Nucleus accumbens (tissue), 56 donors: Measurements from ENCODE around the gene TIMM17A.
"Not testable (repeated sequence)": the region's sequence is repeated elsewhere in the genome, so short reads cannot be mapped to it uniquely, and the experiment has no call there.

Experiments used
- DNase-seq, 56 donors: peaks; one replicate each; lab custom pipeline; 2025; lab: John Stamatoyannopoulos, UW

Gene TIMM17A

DNA sequence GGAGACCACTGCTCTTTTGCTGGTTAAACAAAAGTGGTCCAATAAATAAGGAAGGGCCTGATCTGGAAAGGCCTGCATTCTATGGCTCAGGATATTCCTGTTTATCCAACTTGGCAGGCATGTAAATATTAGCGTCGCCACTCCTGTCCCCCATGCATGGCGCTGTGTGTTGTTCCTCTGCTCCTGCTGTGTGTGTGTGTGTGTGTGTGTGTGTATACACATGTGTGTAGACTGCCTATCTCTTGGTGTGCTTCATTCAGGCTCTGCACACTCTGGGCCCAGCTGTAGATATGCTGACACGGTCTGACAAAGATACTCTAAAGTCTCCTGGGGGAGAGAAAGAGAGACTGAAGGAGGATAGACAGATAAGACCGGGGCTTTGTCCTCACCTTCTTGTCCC lies 15.7 kb upstream of the TIMM17A start:
- no peak for DNase-seq

DNA sequence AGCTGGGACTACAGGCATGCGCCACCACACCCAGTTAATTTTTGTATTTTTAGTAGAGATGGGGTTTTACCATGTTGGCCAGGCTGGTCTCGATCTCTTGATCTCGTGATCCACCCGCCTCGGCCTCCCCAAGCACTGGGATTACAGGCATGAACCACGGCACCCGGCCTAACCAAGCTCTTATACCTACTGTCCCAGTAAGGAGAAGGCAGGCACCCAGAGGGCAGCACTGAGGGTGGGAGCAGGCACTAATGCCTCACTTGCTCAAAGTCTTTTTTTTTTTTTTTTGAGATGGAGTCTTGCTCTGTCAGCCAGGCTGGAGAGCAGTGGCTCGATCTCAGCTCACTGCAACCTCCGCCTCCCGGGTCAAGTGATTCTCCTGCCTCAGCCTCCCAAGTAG lies 15.0 kb upstream of the TIMM17A start:
- DNase-seq = not testable (repeated sequence)

DNA sequence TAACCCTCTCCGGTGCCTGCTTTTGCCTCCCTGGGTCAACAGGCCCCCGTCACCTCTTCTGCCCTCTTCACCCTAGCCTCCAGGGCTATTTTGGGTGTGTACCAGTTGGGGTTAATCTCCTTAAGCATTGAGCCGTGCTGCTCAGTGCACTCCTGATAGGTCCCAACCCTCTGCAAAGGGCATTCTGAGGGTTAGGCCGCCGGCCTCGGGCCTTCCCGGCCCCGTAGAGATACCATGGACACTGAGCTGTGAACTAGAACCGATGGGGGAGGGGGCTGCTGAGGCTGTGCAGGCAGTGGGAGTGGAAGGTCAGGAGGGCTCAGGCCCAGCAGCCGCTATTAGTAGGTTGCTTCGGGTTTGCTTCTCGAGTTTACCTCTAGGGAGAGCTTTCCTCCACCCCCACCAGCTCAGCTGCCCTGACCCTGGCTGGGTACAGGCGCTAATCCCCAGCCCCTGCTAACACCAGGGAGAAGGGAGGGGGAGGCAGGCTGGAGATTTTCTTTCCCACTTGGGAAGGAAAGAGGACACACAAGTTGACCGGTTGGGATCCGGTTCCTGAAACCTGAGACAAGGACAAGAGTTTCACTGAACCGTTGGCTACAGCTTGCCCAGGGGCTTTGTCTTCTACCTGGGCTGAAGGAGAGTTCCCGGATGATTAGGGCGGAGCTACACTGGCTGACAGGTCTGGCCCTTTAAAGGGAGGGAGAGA lies 13.7 kb upstream of the TIMM17A start:
- no peak for DNase-seq

DNA sequence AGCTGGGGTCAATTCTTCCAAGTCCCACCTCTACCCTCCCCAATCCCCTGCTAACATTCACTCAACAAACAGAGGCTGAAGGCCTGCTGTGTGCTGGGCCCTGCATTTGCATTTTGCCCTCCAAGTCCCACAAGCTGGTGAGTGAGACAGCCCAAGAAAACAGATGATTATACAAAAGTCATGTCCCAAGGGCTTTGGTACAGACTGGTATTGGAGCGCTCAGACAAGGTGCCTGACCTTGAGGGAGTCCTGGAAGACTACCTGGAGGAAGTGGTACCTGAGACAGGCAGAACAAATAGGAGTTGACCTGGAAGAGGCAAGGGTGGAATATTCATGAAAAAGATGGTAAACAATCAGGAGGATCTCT lies 13.2 kb upstream of the TIMM17A start:
- DNase-seq = no peak

DNA sequence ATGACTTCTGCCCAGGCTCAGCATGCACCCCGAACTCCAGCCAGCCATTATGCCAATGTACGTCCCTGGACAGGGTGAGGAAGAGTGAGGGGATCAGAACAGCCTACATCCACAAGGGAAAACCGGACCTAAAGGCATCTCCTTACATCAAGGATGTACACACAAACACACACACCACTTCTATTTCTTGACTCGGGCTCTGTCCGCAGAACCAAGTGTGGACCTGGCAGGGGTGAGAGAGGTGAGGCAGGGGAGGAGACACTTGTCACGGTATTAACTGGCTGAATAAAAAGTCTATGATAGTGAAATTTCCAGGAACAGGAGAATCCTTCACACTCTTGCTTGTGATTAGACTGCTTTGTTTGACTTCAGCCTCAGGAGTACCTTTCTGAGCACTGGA lies 11.3 kb upstream of the TIMM17A start:
- no peak for DNase-seq

DNA sequence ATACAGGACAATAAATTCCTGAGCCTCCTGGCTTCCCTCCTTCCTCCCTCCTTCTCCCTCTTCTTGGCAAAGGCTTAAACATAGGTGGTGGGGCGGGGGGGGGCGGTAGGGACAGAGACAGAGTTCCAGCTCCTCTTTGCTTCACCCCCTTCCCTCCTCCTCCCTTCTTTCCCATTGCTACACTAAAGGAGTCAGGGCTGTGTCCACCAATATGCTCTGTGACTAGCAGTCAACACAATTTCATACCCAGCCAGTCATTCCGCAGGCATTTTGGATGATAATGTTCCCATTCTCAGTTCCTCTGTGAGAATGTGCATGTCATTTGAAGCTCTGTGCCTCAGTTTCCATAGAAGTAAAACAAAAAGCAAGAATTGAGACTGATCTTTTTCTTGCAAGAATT lies 10.7 kb upstream of the TIMM17A start:
- no peak for DNase-seq

DNA sequence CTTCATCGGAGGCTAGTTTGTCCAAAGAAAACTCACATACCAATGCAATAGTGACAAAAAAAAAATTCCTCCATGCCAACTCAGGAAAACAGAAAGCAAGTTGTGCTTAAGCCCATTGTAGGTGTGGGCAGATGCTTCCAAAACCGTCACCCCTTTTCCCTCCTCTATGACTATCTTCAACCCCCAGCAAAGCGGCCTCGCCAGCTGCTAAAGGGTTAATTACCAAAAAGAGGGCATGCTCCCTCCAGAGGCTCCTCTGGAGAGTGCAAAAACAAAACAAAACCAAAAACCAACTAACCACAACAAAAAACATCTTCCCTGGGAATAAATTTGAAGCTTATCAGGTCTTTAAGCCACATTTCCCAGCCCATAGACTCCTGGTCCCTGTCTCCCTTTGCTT lies 10.1 kb upstream of the TIMM17A start:
- no peak for DNase-seq

DNA sequence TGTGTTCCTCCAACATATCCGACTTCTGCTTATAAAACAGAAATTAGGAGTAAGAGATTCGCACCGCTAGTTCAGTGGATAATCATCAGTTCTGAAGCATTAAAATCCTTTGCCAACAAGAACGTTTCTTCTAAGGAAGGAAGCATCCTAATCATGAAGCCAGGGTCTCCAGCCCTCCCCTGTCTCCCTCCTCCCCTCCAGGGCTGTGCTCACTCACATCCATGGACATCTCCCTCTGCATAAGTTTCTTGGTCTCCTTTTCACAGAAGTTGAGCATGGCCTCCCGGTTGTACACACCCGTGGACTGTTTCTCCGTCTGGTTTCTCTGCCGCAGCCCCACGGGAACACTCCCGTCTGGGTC lies 9.5 kb upstream of the TIMM17A start:
- DNase-seq = peak in 1 of 56 donors; percentile 31

DNA sequence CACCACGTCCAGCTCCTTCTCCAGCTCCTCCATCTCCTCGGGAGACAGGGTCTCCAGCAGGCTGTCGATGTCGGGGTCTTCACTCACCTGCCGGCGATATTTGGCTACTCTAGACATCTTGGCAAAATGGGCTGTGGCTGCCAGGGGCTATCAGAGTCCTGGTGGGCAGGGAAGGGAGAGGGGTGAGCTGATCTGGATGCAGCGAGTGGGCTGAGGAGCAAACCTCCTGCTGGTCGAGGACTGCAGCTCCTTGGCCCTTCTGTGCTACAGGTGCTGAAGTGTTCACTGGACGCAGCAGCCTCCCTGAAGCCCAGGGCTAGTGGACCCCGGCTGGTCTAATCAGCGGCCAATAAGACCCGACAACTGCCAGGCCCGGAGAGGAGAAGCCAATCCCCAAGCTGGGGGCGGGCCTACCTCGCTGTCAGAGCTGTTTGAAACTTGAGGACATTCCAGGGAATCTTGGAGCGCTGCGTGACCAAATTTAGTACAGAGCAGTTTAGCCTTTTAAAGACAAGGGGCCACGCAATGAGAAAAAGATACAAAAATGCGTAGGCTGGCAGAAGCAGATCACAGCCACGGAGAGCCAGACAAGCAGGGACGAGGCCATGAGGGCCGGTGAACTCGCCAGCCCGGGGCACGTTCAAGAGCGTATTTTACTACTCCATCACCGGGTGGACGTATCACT lies 8.9 kb upstream of the TIMM17A start, which contains the start of gene LMOD1:
TSS of gene LMOD1 (minus strand) at position 325 of the 685 bp plus-strand sequence. CDS start at position 117, 208 bp downstream.
- peak in 44 of 56 donors; percentile 2 to 72 (median 32) for DNase-seq

DNA sequence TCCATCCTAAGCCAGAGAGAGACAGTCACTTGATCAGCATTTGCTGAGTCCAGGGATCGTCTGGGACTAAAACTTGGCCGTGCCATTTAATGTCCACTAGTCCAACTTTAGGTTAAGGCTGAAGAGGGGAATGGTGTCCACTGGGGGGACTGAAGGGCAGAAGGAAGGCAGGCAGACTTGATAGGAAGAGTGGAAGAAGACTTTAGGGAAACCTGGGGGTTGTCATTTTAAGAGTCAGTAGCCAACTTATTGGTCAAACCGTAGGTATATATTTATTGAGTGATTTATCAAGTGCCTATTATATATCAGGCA lies 7.7 kb upstream of the TIMM17A start:
- DNase-seq = no peak

DNA sequence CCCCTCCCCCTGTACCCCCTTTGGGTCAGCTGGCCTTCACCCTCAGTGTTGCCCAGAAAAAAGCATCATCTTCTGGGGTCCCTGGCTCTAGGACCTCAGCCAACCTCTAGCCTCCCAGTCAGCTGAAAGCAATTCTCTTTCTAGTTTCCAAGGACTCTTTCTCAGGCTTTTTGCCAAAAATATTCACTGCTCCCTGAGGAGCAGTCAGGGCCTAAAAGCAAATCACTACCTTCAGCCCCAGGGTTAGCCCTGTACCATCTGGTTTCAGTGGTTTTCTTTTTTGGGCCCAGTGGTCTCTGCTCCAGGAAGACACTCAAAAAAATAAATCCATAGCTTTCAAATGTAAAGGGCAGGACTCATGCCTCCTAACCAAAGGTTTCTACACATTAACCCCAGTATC lies 5.8 kb upstream of the TIMM17A start:
- DNase-seq = no peak

DNA sequence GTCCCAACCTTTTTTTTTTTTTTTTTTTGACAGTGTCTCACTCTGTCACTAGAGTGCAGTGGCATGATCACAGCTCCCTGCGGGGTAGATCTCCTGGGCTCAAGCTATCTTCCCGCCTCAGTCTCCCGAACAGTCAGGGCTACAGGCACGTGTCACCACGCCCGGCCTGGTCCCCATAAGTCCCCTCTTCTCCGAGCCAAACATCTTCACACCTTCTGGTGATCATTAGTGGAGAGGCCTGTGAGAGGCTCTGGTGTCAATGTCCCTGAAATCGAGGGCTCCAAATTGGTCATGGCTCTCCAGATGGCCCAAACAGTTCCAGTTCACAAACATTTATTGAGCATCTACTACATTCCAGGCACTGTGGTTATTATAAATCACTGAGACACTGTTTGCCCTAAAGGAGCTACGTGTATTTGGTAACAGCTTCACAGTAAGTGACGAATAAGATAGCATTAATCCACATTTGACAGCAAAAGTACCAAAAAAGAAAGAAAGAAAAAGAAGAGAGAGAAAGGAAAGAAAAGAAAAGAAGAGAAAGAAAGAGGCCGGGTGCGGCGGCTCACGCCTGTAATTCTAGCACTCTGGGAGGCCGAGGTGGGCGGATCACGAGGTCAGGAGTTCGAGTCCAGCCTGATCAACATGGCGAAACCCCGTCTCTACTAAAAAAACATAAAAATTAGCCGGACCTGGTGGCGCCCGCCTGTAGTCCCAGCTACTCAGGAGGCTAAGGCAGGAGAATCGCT lies 867 bp upstream of the TIMM17A start:
- DNase-seq = no peak

DNA sequence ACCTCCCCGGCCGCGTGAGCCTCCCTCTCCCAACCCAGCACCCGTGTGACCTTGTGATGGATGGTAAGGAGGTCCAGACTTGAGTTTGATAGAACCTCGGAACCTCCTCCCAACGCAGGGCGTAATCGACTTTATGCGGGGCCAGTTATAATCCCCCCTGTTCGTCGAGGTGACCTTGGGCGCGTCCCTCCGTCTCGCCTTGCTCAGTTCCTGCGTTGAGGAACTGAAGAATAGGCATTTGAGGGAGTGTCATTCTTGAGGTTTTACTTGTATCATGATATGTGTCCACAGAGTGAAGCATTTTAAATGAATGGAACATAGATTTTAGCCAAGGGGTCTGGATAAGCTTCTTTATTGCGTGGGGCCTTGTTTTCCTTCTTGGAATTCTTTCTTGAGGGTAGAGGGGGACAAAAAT lies 433 bp downstream of the TIMM17A start:
- no peak for DNase-seq

DNA sequence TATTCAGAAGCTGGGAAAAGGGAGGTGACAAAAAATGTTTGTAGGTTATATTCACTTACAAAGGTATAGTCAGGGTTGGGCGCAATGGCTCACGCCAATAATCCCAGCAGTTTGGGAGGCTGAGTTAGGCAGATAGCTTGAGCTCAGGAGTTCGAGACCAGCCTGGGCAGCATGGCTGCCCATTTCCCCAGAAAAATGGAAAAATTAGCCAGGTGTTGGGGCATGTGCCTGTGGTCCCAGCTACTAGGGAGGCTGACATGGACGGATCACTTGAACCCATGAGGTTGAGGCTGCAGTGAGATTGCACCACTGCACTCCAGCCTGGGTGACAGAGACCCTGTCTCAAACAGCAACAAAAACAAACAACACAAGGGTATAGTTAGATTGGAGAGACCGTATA lies 3.0 kb downstream of the TIMM17A start:
- no peak for DNase-seq

DNA sequence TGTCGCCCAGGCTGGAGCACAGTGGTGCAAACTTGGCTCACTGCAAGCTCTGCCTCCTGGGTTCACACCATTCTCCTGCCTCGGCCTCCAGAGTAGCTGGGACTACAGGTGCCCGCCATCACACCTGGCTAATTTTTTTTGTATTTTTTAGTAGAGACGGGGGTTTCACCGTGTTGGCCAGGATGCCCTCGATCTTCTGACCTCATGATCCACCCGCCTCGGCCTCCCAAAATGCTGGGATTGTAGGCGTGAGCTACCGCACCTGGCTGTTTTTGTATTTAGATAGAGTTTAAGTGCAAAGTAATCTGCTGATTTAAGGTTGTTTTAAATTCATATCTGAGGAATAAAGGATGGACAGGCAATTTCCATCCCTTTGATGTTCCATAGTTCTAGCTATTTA lies 7.1 kb downstream of the TIMM17A start:
- DNase-seq = not testable (repeated sequence)

DNA sequence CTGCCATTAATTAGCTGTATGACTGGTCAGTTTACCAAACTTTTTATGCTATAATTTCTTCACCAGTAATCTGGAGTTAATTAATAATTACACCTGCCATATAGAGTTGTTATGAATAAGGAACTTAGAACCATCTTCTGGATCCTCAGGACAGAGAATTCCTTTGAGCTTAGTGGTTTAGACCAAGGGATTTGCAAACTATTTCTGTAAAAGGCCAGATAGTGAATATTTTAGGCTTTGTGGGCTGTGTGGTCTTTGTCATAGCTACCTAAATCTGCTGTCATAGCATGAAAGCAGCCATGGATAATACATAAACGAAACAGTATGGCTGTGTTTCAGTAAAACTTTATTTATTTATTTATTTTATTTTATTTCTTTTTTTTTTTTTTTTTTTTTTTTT lies 9.0 kb downstream of the TIMM17A start:
- no peak for DNase-seq

DNA sequence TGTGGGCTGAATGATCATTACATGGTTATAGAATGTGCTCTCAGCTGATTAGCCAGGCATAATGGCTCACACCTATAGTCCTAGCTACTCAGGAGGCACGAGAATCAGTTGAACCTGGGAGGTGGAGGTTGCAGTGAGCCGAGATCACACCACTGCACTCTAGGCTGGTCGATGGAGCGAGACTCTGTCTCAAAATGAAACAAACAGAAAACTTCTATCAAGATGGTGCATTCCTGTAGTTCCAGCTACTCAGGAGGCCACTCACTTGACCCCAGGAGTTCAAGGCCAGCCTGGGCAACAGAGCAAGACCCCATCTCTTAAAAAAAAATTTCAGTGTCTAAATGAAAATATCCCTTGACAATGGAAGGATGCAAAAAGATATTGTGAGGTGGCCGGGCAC lies 10.9 kb downstream of the TIMM17A start:
- DNase-seq = no peak

DNA sequence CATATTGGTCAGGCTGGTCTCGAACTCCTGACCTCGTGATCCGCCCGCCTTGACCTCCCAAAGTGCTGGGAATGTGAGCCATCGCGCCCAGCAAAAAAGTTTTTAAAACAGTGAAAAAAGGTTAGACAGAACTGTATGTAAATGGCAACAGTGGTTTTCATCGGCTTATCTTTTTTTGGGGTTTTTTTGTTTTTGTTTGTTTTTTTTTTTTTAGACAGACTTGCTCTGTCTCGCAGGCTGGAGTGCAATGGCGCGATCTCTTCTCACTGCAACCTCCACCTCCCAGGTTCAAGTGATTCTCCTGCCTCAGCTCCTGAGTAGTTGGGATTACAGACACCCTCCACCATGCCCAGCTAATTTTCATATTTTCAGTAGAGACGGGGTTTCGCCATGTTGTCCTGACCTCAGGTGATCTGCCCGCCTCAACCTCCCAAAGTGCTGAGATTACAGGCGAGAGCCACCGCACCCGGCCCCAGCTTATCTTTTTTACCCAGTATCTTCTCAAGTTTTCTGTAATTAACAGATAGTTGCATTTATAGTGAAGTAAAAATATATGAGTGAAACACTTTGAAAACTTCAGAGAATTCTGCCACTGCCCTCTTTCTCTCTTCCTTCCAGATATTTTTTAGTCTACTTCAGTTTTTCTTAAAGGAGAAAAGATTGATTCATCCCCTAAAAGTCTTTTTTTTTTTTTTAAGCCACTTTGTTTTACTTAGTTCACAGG lies 13.1 kb downstream of the TIMM17A start:
- no peak for DNase-seq

DNA sequence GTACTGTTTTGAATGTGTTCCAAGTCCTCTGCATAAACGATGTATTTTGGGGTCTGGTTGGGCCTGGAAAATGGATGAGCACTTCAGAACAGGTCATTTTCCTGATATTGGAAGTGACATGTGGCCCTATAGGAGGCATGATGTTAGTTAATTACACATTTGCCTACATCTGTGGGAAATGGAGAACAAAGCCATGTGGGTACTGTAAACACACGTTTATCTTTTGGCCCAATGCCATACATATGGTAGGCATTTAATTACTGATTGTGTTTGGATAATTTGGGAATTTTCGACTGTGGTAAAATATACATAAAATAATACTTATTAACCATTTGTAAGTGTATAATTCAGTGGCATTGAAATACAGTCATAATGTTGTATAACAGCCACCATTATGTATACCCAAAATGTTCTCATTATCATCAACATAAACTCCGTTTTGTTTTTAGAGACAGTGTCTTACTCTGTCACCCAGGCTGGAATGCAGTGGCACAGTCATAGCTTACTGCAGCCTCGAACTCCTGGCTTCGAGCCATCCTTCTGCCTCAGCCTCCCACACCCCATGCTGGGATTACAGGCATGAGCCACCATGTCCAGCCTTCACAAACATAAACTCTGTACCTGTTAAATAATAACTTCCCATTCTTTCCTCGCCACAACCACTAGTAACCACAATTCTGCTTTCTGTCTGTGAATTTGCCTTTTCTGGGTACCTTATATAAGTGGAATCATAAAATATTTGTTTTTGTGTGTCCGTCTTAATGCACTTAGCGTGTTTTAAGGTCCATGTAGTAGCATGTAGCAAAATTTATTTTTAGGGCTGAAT lies 15.2 kb downstream of the TIMM17A start:
- DNase-seq = peak in 1 of 56 donors; percentile 32

DNA sequence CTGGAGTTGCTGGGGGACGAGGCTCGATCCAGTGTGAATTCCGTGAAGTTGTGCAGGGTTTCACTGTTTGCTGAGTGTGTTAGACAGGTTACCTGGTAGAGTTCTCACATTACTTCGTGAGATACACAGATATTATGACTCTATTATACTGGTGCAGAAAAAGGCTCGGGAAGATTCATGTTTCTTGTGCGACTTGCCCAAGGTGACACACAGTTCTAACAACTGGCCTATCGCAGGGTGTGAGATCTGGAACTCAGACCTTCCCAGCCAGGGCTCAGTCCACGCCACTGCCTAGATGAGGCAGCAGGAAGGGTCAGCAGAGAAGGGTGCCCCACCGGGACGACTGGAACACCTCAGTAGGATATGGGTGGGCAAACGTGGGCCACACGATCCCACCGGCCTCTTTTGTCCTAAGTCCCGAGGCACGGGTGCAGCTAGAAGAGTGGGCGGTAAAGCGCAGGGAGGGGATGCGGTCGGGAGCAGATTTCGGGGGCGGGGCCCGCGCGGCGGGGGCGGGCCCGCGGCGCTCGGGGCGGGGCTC lies 26.8 kb downstream of the TIMM17A start:
- DNase-seq = peak in 32 of 56 donors; percentile 24 to 80 (median 51)
